Gastrocnemius medialis (tissue), 4 donors: ENCODE results near the gene PANK2. TPM values are rescaled to one million over a fixed set of nuclear protein-coding genes. Genes with fewer than 3 reads are reported as not detected.

Experiments used
- ATAC-seq, 2 donors: fragments of 150-250 bp; one replicate each; pipeline ENCODE4 v1.9.1; 2016
- DNase-seq, 2 donors: peaks; one replicate each; pipeline ENCODE4 v3.0.0-alpha.2; 2019
- H3K27ac ChIP-seq, 4 donors: fragments of 200-600 bp; sonication (generic); 1 replicate in 1 of 4; 2 replicates in 3 of 4; pipeline ENCODE4 v1.5.1; 2016 to 2018; ENCODE audit warnings: mild to moderate bottlenecking in 2 of 4, moderate library complexity in 1 of 4
- H3K27me3 ChIP-seq, 3 donors: fragments of 200-600 bp; sonication (generic) in 2 of 3; 1 replicate in 1 of 3; 2 replicates in 2 of 3; pipeline versions ENCODE4 v1.5.1 to v1.6.0; 2016 to 2019; ENCODE audit warnings: mild to moderate bottlenecking in 1 of 3, moderate library complexity in 1 of 3
- H3K36me3 ChIP-seq, 2 donors: fragments of 200-600 bp; sonication (generic) in 1 of 2; one replicate each; pipeline ENCODE4 v1.5.1; 2017 to 2018
- H3K4me1 ChIP-seq, 2 donors: fragments of 200-600 bp; sonication (generic) in 1 of 2; one replicate each; pipeline ENCODE4 v1.5.1; 2016 to 2017; ENCODE audit warnings: mild to moderate bottlenecking in 2 of 2
- H3K4me3 ChIP-seq, 4 donors: fragments of 200-600 bp; sonication (generic) in 3 of 4; 1 replicate in 1 of 4; 2 replicates in 3 of 4; pipeline ENCODE4 v1.5.1; 2016 to 2019; ENCODE audit warnings: mild to moderate bottlenecking in 2 of 4
- H3K9me3 ChIP-seq, 3 donors: fragments of 200-600 bp; sonication (generic) in 2 of 3; 1 replicate in 1 of 3; 2 replicates in 2 of 3; pipeline ENCODE4 v1.5.1; 2016 to 2019
- CTCF ChIP-seq, 5 experiments: fragments of 450-650 bp in 3 of 5; fragments of 200-600 bp in 2 of 5; sonication (generic) in 2 of 5; IDR thresholded peaks in 4 of 5; conservative IDR thresholded peaks in 1 of 5; 1 replicate in 4 of 5; 2 replicates in 1 of 5; pipeline ENCODE4 v1.5.1; 2016 to 2019; ENCODE audit warnings: antibody characterized with exemption in 5 of 5, mild to moderate bottlenecking in 3 of 5, moderate library complexity in 3 of 5
- POLR2A ChIP-seq, 2 donors: fragments of 450-650 bp; IDR thresholded peaks; one replicate each; pipeline ENCODE4 v1.6.1; 2017; ENCODE audit warnings: antibody characterized with exemption in 2 of 2, mild to moderate bottlenecking in 2 of 2, moderate library complexity in 2 of 2
- in situ Hi-C, 4 donors: fragments of 200-750 bp; cut with MboI; loops; one replicate each; pipeline versions ENCODE4 v1.15.0 to v1.8.0; 2017; ENCODE audit warnings: low sequenced_read_pairs in 4 of 4
- intact Hi-C: fragments of 100-400 bp; cut with DNase I; formaldehyde crosslinking; loops from one replicate; pipeline ENCODE4 v1.15.1; 2023; ENCODE audit warnings: low total_unique reads
- total RNA-seq, 4 donors: library from RNA; depleted of rRNA; stranded (reverse); fragments of >200 nt; gene quantifications; one replicate each; pipeline versions ENCODE4 v1.1.0 to v1.2.3, GENCODE V29; 2016

The PANK2 gene
- total RNA-seq, 4 donors from 2014 or later: 18.2 to 25.8 (median 23.5) TPM

DNA sequence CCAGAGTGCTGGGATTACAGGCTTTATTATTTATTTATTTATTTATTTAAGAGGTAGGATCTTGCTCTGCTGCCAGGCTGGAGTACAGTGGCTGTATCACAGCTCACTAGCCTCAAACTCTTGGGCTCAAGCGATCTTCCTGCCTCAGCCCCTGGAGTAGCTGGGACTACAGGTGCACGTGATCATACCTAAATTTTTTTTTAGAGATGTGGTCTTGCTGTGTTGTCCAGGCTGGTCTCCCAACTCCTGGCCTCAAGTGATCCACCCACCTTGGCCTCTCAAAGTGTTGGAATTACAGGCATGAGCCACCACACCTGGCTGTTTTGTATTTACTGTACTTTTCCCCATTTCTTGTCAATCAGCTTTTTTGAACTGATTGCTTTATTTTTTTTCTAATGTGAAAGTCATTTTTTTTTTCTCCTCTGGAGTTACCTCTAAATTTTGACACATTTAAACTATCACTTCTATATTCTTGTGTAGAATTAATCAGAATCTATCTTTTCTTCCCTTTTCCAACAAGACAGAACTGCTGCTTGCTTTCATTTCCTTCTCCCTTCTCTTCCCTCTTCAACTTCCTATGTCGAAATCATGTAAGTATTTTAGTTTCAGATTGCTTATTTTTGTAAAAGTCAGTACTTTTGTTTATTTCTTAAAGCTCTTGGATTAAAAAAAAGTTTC, 12.0 kb downstream of the PANK2 start:
- ATAC-seq (no peak), DNase-seq (no peak)
- Histone ChIP-seq H3K27ac (peak overlapping the region in 2 of 4 donors; percentile 19 to 43), H3K4me1 (peaks cover 24 to 25% of the 10 kb centered on the region in 2 donors), H3K27me3 (no peaks in the 10 kb centered on the region), H3K9me3 (no peaks in the 10 kb centered on the region), H3K36me3 (no peaks in the 10 kb centered on the region), H3K4me3 (no peak overlapping the region)
- in situ Hi-C loops (no loop called here), intact Hi-C loops (no loop called here)
- TF ChIP-seq CTCF (IDR thresholded peaks at IDR 0.05 in 4 of 5, conservative IDR thresholded peaks at IDR 0.05 in 1 of 5): no peak
- no peak for TF ChIP-seq POLR2A (IDR thresholded peaks at IDR 0.05)

DNA sequence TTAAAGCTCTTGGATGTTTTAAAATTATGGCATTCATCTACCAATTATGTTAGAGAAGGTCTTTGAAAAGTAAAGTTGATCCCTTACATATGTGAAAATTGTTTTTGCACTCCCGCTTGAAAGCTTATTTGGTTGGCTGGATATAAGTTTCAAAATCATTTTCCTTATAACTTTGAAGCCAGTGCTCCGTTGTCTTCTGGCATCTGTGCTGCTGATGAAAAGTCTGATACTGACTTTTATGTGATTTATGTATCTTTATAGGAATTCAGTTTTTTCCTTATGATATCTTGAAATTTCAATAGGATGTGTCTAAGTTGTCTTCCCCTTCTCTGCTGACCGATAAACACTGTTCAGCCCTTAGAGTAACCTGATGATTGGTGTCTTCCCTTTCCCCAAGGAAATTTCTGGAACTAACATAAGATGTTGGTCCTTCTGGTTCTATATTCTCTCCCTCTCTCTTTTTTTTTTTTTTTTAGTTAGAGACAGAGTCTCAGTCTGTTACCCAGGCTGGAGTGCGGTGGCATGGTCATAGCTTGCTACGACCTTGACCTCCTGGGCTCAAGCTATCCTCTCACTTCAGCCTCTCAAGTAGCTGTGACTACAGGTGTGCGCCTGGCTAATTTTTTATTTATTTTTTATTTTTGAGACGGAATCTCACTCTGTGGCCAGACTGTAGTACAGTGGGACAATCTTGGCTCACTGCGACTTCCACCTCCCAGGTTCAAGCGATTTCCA, 12.7 kb downstream of the PANK2 start:
- H3K9me3 ChIP-seq: no peaks in the 10 kb centered on the region
- no peak for DNase-seq
- intact Hi-C loops (no loop called here), in situ Hi-C loops (no loop called here)
- TF ChIP-seq POLR2A (IDR thresholded peaks at IDR 0.05) (no peak), CTCF (IDR thresholded peaks at IDR 0.05 in 4 of 5, conservative IDR thresholded peaks at IDR 0.05 in 1 of 5) (no peak)
- H3K4me3 ChIP-seq: no peak overlapping the region
- no peaks in the 10 kb centered on the region for H3K36me3 ChIP-seq
- no peak for ATAC-seq
- peaks cover 17 to 18% of the 10 kb centered on the region in 2 donors for H3K4me1 ChIP-seq
- peak overlapping the region in 3 of 4 donors; percentile 19 to 43 (median 22) for H3K27ac ChIP-seq
- no peaks in the 10 kb centered on the region for H3K27me3 ChIP-seq

DNA sequence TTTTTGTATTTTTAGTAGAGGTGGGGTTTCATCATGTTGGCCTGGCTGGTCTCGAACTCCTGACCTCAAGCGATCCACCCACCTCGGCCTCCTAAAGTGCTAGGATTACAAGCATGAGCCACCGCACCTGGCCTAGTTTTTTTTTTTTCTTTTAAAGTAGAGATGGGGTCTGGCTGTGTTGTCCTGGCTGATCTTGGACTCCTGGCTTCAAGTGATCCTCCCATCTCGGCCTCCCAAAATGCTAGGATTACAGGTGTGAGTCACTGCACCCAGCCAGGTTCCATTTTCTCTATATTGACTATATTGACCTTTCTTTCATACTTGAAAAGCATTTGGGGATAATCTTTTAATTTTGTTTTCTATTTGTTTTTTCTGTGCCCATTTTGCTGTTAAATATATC, 13.3 kb downstream of the PANK2 start:
- TF ChIP-seq POLR2A (IDR thresholded peaks at IDR 0.05): no peak
- TF ChIP-seq CTCF (IDR thresholded peaks at IDR 0.05 in 4 of 5, conservative IDR thresholded peaks at IDR 0.05 in 1 of 5): no peak
- DNase-seq (no peak), ATAC-seq (no peak)
- H3K4me3 ChIP-seq: no peak overlapping the region
- H3K9me3 ChIP-seq: no peaks in the 10 kb centered on the region
- in situ Hi-C loops (no loop called here), intact Hi-C loops (no loop called here)
- peak overlapping the region in 2 of 4 donors; percentile 22 to 43 for H3K27ac ChIP-seq
- no peaks in the 10 kb centered on the region for H3K27me3 ChIP-seq
- no peaks in the 10 kb centered on the region for H3K36me3 ChIP-seq
- H3K4me1 ChIP-seq: peaks cover 11 to 16% of the 10 kb centered on the region in 2 donors

DNA sequence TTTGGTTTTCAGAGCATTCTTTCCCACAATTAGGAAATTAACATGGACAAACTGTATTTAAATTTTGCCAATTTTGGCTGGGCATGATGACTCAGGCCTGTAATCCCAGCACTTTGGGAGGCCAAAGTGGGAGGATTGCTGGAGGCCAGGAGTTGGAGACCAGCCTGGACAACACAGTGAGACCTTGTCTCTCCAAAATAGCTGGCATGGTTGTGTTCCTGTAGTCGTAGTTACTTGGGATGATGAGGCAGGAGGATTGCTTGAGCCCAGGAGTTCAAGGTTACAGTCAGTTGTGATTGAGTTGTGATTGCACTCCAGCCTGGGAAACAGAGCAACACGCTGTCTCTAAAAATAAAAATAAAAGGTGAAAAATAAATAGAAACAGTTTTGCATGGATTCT, 15.0 kb downstream of the PANK2 start:
- intact Hi-C loops: no loop called here
- Histone ChIP-seq H3K9me3 (no peaks in the 10 kb centered on the region), H3K36me3 (peaks cover 0 to 13% of the 10 kb centered on the region in 2 donors), H3K4me3 (no peak overlapping the region), H3K27ac (no peak overlapping the region), H3K4me1 (peaks cover 7 to 16% of the 10 kb centered on the region in 2 donors), H3K27me3 (no peaks in the 10 kb centered on the region)
- ATAC-seq (no peak), DNase-seq (no peak)
- TF ChIP-seq CTCF (IDR thresholded peaks at IDR 0.05 in 4 of 5, conservative IDR thresholded peaks at IDR 0.05 in 1 of 5): no peak
- in situ Hi-C loops: no loop called here
